Myometrial cell (primary cell): Measurements from ENCODE around the gene FGF23. TPM values are rescaled to one million over a fixed set of nuclear protein-coding genes. Genes with fewer than 3 reads are reported as not detected.

ENCODE experiments used
- total RNA-seq: library from RNA; depleted of rRNA; stranded (reverse); fragments of >200 nt; gene quantifications from 2 replicates; pipeline ENCODE4 v1.2.3, GENCODE V29; 2015

The FGF23 gene
- not detected in 2 replicates for total RNA-seq

GRCh38 chr12:4379405-4379804 is at the start of gene FGF23:
FGF23 (minus strand) TSS chr12:4379712; CDS start chr12:4379582, 130 bp downstream.

DNA sequence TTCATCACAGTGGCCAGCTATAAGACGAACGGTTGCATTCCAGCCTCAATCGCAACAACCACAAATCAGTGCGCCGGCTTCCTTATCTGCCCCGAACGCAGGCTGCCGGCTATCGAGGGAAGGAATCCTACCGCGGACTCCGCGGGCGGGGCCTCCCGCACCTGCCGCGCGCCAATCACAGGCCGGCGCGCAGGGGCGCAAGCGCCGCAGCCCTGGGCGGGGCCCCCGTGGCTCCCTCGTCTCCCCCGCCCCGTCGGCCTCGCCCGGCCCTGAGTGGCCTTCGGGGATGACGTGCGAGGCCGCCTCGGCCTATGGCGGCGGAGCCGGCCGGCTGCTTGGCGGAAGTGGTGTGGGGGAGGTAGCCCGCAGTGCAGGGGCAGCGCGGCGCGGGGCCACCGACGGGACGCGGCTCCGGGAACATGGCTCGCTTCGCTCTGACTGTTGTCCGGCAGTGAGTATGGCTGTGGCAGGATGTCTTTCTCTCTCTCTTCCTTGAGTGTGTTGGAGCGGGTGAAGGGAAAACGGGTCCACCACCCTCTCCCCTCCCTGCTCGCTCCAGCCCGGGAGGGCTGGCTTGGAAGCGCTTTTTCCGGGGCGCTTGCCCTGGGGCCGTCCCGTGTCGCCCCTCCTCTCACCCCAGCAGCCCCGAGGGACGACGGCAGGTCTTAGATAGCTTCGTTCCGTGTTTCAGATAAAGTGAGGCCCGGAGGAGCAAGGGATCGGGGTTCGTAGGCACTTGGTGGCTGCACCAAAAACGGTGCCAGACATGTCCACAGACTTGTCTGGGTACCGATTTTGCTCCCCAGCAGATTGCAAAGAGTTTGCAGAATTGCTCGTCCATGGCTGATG is 58.4 kb downstream of the FGF23 start, which contains the start of gene TIGAR:
TSS of gene TIGAR (plus strand) at position 361 of the 849 bp plus-strand sequence. CDS start at position 420, 59 bp downstream.

Other genes starting within 250 kb of the FGF23 start
- 10.4 and 11.9 TPM in 2 replicates for gene CCND2, start 106.0 kb downstream of the FGF23 start, total RNA-seq
- gene TIGAR, start 58.5 kb downstream of the FGF23 start, total RNA-seq: 19.0 and 20.6 TPM in 2 replicates
- not detected in 2 replicates for gene FGF6, start 66.1 kb upstream of the FGF23 start, total RNA-seq
- 12.7 and 15.1 TPM in 2 replicates for gene RAD51AP1, start 159.2 kb upstream of the FGF23 start, total RNA-seq
- 58.2 and 58.3 TPM in 2 replicates for gene DYRK4, start 182.5 kb upstream of the FGF23 start, total RNA-seq